Trophoblast cell (in vitro differentiated cells and primary cell): ENCODE measurements around the gene HAL.

Experiments used
- DNase-seq, 2 donors: peaks; one replicate each; pipeline ENCODE4 v3.0.0-alpha.2; 2016
- H2AFZ ChIP-seq: 2 replicates; pipeline ENCODE4 v1.6.1; 2013; ENCODE audit warnings: low read length, moderate library complexity, mild to moderate bottlenecking; ENCODE audit not compliant: insufficient read depth, poor library complexity
- H2AK5ac ChIP-seq: 2 replicates; pipeline ENCODE4 v1.6.1; 2013; ENCODE audit warnings: mild to moderate bottlenecking, low read length
- H2BK120ac ChIP-seq: 2 replicates; pipeline ENCODE4 v1.6.1; 2013; ENCODE audit warnings: low read length, mild to moderate bottlenecking, moderate library complexity; ENCODE audit not compliant: insufficient read depth, poor library complexity
- H2BK12ac ChIP-seq: 2 replicates; pipeline ENCODE4 v1.6.1; 2013; ENCODE audit warnings: mild to moderate bottlenecking, low read length, moderate library complexity
- H2BK5ac ChIP-seq: 2 replicates; pipeline ENCODE4 v1.6.1; 2013; ENCODE audit warnings: low read length, low read depth, moderate library complexity, mild to moderate bottlenecking; ENCODE audit not compliant: poor library complexity
- H3K14ac ChIP-seq: 2 replicates; pipeline ENCODE4 v1.6.1; 2013; ENCODE audit warnings: mild to moderate bottlenecking, low read length
- H3K18ac ChIP-seq: 2 replicates; pipeline ENCODE4 v1.6.1; 2013; ENCODE audit warnings: mild to moderate bottlenecking, low read length
- H3K23ac ChIP-seq: 2 replicates; pipeline ENCODE4 v1.6.1; 2013; ENCODE audit warnings: low read length
- H3K27ac ChIP-seq: 2 replicates; pipeline ENCODE4 v1.5.1; 2013; ENCODE audit warnings: low read depth, mild to moderate bottlenecking, inconsistent platforms, low read length, moderate library complexity
- H3K27me3 ChIP-seq: 2 replicates; pipeline ENCODE4 v1.6.1; 2013; ENCODE audit warnings: inconsistent platforms, mild to moderate bottlenecking, low read length, moderate library complexity; ENCODE audit not compliant: insufficient read depth
- H3K36me3 ChIP-seq, 2 experiments: 1 replicate in 1 of 2; 2 replicates in 1 of 2; pipeline ENCODE4 v1.6.1; 2013; ENCODE audit warnings: low read length in 2 of 2, mild to moderate bottlenecking in 2 of 2, moderate library complexity in 1 of 2; ENCODE audit not compliant: insufficient read depth in 2 of 2, control insufficient read depth in 1 of 2
- H3K4ac ChIP-seq: 2 replicates; pipeline ENCODE4 v1.6.1; 2013; ENCODE audit warnings: low read depth, mild to moderate bottlenecking, low read length, moderate library complexity
- H3K4me1 ChIP-seq, 2 experiments: 1 replicate in 1 of 2; 2 replicates in 1 of 2; pipeline ENCODE4 v1.6.1; 2013; ENCODE audit warnings: low read length in 2 of 2, mild to moderate bottlenecking in 2 of 2, moderate library complexity in 1 of 2; ENCODE audit not compliant: insufficient read depth in 2 of 2, control insufficient read depth in 1 of 2
- H3K4me2 ChIP-seq: 2 replicates; pipeline ENCODE4 v1.6.1; 2013; ENCODE audit warnings: inconsistent platforms, mild to moderate bottlenecking, low read length, moderate library complexity
- H3K4me3 ChIP-seq: 2 replicates; pipeline ENCODE4 v1.5.1; 2013; ENCODE audit warnings: mild to moderate bottlenecking, low read depth, low read length, inconsistent platforms
- H3K79me1 ChIP-seq: one replicate; pipeline ENCODE4 v1.6.1; 2013; ENCODE audit warnings: low read length
- H3K79me2 ChIP-seq: 2 replicates; pipeline ENCODE4 v1.6.1; 2013; ENCODE audit warnings: low read length, mild to moderate bottlenecking; ENCODE audit not compliant: control insufficient read depth, insufficient read depth, poor library complexity
- H3K9ac ChIP-seq: 2 replicates; pipeline ENCODE4 v1.6.1; 2013; ENCODE audit warnings: mild to moderate bottlenecking, low read length
- H3K9me3 ChIP-seq: 2 replicates; pipeline ENCODE4 v1.6.1; 2013; ENCODE audit warnings: low read depth, mild to moderate bottlenecking, control low read depth, inconsistent platforms, low read length; ENCODE audit not compliant: insufficient read depth
- H4K12ac ChIP-seq: 2 replicates; pipeline ENCODE4 v1.6.1; 2013; ENCODE audit warnings: low read depth, mild to moderate bottlenecking, low read length, moderate library complexity
- H4K8ac ChIP-seq: 2 replicates; pipeline ENCODE4 v1.6.1; 2013; ENCODE audit warnings: low read depth, mild to moderate bottlenecking, low read length, moderate library complexity
- H4K91ac ChIP-seq: one replicate; pipeline ENCODE4 v1.6.1; 2013; ENCODE audit warnings: low read depth, mild to moderate bottlenecking, low read length, moderate library complexity
- WGBS: extraction: QIAGEN DNeasy Blood & Tissue Kit; methylation state at CpG from one replicate; pipeline ENCODE4 v1.1.7; 2013; ENCODE audit warnings: missing lambda C conversion rate; ENCODE audit not compliant: insufficient read length, insufficient coverage; ENCODE audit errors: extremely low coverage; 5-methylcytosine and 5-hydroxymethylcytosine counted together

HAL gene

DNA sequence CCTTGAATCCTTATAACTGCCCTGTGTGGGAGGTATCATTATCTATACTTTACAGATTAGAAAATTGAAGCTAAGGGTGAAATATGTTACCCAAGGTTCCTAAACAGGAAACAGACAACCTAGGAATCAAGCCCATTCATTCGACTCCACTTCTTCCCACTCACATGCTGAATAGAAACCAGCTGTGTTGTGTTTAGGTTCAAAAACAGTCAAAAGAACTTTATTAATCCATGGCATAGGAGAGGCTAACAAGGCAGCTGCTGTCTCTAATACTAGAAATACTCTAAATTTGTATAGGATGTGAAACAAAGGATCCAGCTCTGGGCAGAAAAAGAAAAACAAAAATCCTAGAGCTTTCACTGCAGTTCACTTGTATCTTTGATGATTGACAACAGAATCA lies 43.1 kb downstream of the HAL start:
- H2AFZ ChIP-seq: no peak overlapping the region
- no peaks in the 10 kb centered on the region for H3K36me3 ChIP-seq
- no peak overlapping the region for H4K91ac ChIP-seq
- H3K9ac ChIP-seq: no peak overlapping the region
- no peak overlapping the region for H3K4me2 ChIP-seq
- H3K18ac ChIP-seq: no peak overlapping the region
- no CpG with 5 or more reads among the region's 1 CpG for WGBS
- no peaks in the 10 kb centered on the region for H3K4me1 ChIP-seq
- no peak overlapping the region for H4K12ac ChIP-seq
- H2BK5ac ChIP-seq: no peak overlapping the region
- no peak overlapping the region for H3K27ac ChIP-seq
- no peak overlapping the region for H2BK12ac ChIP-seq
- H2AK5ac ChIP-seq: no peak overlapping the region
- H3K79me2 ChIP-seq: no peaks in the 10 kb centered on the region
- peaks cover 2% of the 10 kb centered on the region for H3K9me3 ChIP-seq
- DNase-seq: no peak
- H3K27me3 ChIP-seq: no peaks in the 10 kb centered on the region
- H3K4ac ChIP-seq: no peak overlapping the region
- no peak overlapping the region for H3K14ac ChIP-seq
- H3K79me1 ChIP-seq: no peaks in the 10 kb centered on the region
- H4K8ac ChIP-seq: no peak overlapping the region
- no peak overlapping the region for H3K4me3 ChIP-seq
- H2BK120ac ChIP-seq: no peak overlapping the region
- H3K23ac ChIP-seq: no peak overlapping the region

DNA sequence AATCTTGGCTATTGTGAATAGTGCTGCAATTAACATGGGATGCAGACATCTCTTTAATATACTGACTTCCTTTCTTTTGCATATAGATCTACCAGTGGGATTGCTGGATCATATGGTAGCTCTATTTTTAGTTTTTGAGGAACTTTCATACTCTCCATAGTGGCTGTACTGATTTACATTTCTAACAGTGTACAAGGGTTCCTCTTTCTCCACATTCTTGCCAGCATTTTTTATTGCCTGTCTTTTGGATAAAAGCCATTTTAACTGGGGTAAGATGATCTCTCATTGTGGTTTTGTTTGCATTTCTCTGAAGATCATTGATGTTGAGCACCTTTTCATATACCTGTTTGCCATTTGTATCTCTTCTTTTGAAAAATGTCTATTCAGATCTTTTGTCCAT lies 44.6 kb downstream of the HAL start:
- no peak overlapping the region for H4K8ac ChIP-seq
- no peak overlapping the region for H3K4me3 ChIP-seq
- H2AFZ ChIP-seq: no peak overlapping the region
- H3K18ac ChIP-seq: no peak overlapping the region
- no peak overlapping the region for H2AK5ac ChIP-seq
- no peak overlapping the region for H3K27ac ChIP-seq
- H3K14ac ChIP-seq: no peak overlapping the region
- no peak overlapping the region for H2BK5ac ChIP-seq
- no peak overlapping the region for H2BK120ac ChIP-seq
- H4K91ac ChIP-seq: no peak overlapping the region
- H3K79me2 ChIP-seq: no peaks in the 10 kb centered on the region
- H3K27me3 ChIP-seq: no peaks in the 10 kb centered on the region
- no peak overlapping the region for H2BK12ac ChIP-seq
- no peak for DNase-seq
- no peak overlapping the region for H3K23ac ChIP-seq
- H3K9ac ChIP-seq: no peak overlapping the region
- peaks cover under 1% of the 10 kb centered on the region for H3K9me3 ChIP-seq
- H3K4me1 ChIP-seq: no peaks in the 10 kb centered on the region
- H3K36me3 ChIP-seq: no peaks in the 10 kb centered on the region
- no peak overlapping the region for H4K12ac ChIP-seq
- no peak overlapping the region for H3K4me2 ChIP-seq
- no peak overlapping the region for H3K4ac ChIP-seq
- no peaks in the 10 kb centered on the region for H3K79me1 ChIP-seq

DNA sequence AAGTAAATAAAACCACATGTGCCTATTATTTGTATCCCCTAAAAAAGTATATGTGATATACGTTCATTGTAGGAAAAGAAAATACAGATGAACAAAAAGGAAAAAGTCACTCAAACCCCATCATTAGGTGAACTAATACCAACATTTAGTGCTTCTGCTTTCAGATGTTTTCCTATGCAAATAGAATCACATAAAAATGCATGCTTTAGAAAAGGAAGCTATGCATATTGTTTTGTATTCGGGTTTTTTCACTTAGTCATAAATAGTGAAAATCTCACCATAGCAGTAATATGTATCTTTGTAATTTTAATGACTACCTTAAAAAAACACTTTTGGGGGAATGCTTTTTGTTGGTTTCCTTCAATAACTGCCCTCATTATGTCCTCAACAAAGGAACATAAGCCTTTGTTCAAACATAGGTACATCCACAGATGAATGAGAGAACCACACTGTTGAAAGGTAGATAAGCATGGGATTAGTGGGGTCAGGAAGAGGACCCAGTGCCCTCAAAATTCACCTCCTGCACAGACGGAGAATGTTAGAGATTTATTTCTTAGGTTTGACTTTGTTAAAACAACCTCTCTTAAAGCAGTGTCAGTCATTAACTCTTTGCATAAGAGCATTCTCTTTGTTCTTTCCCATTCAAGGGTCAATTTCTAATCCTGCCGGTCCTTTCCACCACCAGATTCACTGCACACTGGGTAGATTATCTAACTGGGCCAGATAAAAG lies 46.5 kb downstream of the HAL start:
- H3K79me2 ChIP-seq: no peaks in the 10 kb centered on the region
- H4K8ac ChIP-seq: no peak overlapping the region
- H3K4ac ChIP-seq: no peak overlapping the region

DNA sequence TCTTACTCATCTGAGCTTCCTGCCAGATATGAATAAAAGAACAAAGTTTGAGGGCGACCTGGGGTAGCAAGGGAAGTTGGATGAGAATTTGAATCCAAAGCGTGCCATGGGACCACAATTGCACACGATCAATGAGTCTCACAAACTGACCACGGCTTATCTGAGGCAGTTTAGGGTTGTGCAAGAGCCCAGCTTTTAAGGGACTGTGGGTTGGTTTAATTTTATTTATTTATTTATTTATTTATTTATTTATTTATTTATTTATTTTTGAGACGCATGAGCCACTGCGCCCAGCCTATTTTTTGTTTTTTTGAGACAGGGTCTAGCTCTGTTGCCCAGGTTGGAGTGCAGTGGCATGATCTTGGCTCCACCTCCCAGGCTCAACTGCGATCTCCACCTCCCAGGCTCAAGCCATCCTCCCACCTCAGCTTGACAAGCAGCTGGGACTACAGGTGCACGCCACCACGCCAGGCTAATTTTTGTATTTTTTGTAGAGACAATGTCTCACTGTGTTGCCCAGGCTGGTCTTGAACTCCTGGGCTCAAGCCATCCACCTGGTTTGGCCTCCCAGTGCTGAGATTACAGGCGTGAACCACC lies 51.9 kb downstream of the HAL start:
- DNase-seq: no peak
- Histone ChIP-seq H3K79me2 (no peaks in the 10 kb centered on the region), H3K18ac (no peak overlapping the region), H3K4ac (no peak overlapping the region), H4K8ac (no peak overlapping the region), H3K9me3 (no peaks in the 10 kb centered on the region), H3K14ac (no peak overlapping the region), H2BK12ac (no peak overlapping the region), H2AFZ (no peak overlapping the region), H3K27ac (no peak overlapping the region), H3K4me2 (no peak overlapping the region), H2AK5ac (no peak overlapping the region), H3K9ac (no peak overlapping the region), H3K27me3 (peaks cover 4% of the 10 kb centered on the region), H3K23ac (no peak overlapping the region), H3K4me3 (no peak overlapping the region), H3K36me3 (no peaks in the 10 kb centered on the region), H3K79me1 (peaks cover 4% of the 10 kb centered on the region), H2BK5ac (no peak overlapping the region), H4K91ac (no peak overlapping the region), H3K4me1 (peaks cover 3% of the 10 kb centered on the region in 2 experiments), H4K12ac (no peak overlapping the region), H2BK120ac (no peak overlapping the region)
- no CpG with 5 or more reads among the region's 10 CpGs for WGBS

More for the DNA sequence above, 46.5 kb downstream of the HAL start:
- Histone ChIP-seq H2AK5ac (no peak overlapping the region), H3K4me2 (no peak overlapping the region), H3K27me3 (no peaks in the 10 kb centered on the region), H3K18ac (no peak overlapping the region), H2BK5ac (no peak overlapping the region), H3K23ac (no peak overlapping the region), H3K36me3 (no peaks in the 10 kb centered on the region), H2BK120ac (no peak overlapping the region), H2BK12ac (no peak overlapping the region), H4K12ac (no peak overlapping the region), H3K79me1 (no peaks in the 10 kb centered on the region), H3K9ac (no peak overlapping the region), H3K4me1 (no peaks in the 10 kb centered on the region), H3K9me3 (no peaks in the 10 kb centered on the region), H3K4me3 (no peak overlapping the region), H3K27ac (no peak overlapping the region), H4K91ac (no peak overlapping the region), H3K14ac (no peak overlapping the region), H2AFZ (no peak overlapping the region)
- no peak for DNase-seq
- no CpG with 5 or more reads among the region's 4 CpGs for WGBS
